Raji (cell line): ENCODE measurements around the gene MARCHF4.

ENCODE experiments used
- POLR2A ChIP-seq: IDR thresholded peaks from 2 replicates; pipeline ENCODE4 v1.6.1; 2011; ENCODE audit warnings: low read depth, low read length, control low read depth; ENCODE audit not compliant: insufficient read depth

Gene MARCHF4

GRCh38 chr2:216344950-216345300 is 27.4 kb downstream of the MARCHF4 start:
- no peak for TF ChIP-seq POLR2A

GRCh38 chr2:216344206-216344949 is 27.9 kb downstream of the MARCHF4 start:
- no peak for TF ChIP-seq POLR2A

GRCh38 chr2:216343221-216343980 is 28.9 kb downstream of the MARCHF4 start:
- no peak for TF ChIP-seq POLR2A

GRCh38 chr2:216341121-216341520 is 31.2 kb downstream of the MARCHF4 start:
- no peak for TF ChIP-seq POLR2A

- TF ChIP-seq POLR2A, result no peak
Measured at GRCh38 chr2:216340280-216340631, 32.0 kb downstream of the MARCHF4 start.

GRCh38 chr2:216339456-216340279 is 32.6 kb downstream of the MARCHF4 start:
- no peak for TF ChIP-seq POLR2A

- TF ChIP-seq POLR2A, result no peak
Measured at GRCh38 chr2:216335252-216335651, 37.0 kb downstream of the MARCHF4 start.

- TF ChIP-seq POLR2A, result no peak
Measured at GRCh38 chr2:216328347-216328746, 43.9 kb downstream of the MARCHF4 start.

- no peak for TF ChIP-seq POLR2A
Measured at GRCh38 chr2:216327447-216327935, 44.8 kb downstream of the MARCHF4 start.
